Right atrium auricular region (tissue), 2 donors: ENCODE results near the gene CBFA2T3. TPM values are rescaled to one million over a fixed set of nuclear protein-coding genes. Genes with fewer than 3 reads are reported as not detected.

Experiments
- DNase-seq: peaks from one replicate; pipeline ENCODE4 v3.0.0-alpha.2; 2019; ENCODE audit warnings: low spot score
- H3K27ac ChIP-seq, 2 donors: fragments of 200-600 bp; sonication (generic); 1 replicate in 1 of 2; 2 replicates in 1 of 2; pipeline ENCODE4 v1.5.1; 2016 to 2019
- H3K27me3 ChIP-seq, 2 donors: fragments of 200-600 bp; sonication (generic); one replicate each; pipeline versions ENCODE4 v1.5.1 to v1.6.0; 2017 to 2019
- H3K36me3 ChIP-seq: fragments of 200-600 bp; sonication (generic); one replicate; pipeline ENCODE4 v1.5.1; 2016
- H3K4me1 ChIP-seq, 2 donors: fragments of 200-600 bp; sonication (generic); one replicate each; pipeline versions ENCODE4 v1.5.1 to v1.6.0; 2017 to 2019
- H3K4me3 ChIP-seq, 2 donors: fragments of 200-600 bp; sonication (generic); 1 replicate in 1 of 2; 2 replicates in 1 of 2; pipeline ENCODE4 v1.5.1; 2017 to 2019; ENCODE audit warnings: mild to moderate bottlenecking in 1 of 2, moderate library complexity in 1 of 2
- H3K9me3 ChIP-seq, 2 donors: fragments of 200-600 bp; sonication (generic); one replicate each; pipeline ENCODE4 v1.5.1; 2019
- total RNA-seq, 2 donors: library from RNA; depleted of rRNA; stranded (reverse); fragments of >200 nt; gene quantifications; one replicate each; pipeline ENCODE4 v1.1.0, GENCODE V29; 2016
- TF ChIP-seq, protein P1 (sequence below), 2 donors: fragments of 200-600 bp; sonication (generic); IDR thresholded peaks; one replicate each; pipeline ENCODE4 v1.5.1; 2019; ENCODE audit warnings: antibody characterized with exemption in 2 of 2

CBFA2T3 gene
- total RNA-seq, 2 donors from 2014 or later: 1.1 to 2.6 TPM

DNA sequence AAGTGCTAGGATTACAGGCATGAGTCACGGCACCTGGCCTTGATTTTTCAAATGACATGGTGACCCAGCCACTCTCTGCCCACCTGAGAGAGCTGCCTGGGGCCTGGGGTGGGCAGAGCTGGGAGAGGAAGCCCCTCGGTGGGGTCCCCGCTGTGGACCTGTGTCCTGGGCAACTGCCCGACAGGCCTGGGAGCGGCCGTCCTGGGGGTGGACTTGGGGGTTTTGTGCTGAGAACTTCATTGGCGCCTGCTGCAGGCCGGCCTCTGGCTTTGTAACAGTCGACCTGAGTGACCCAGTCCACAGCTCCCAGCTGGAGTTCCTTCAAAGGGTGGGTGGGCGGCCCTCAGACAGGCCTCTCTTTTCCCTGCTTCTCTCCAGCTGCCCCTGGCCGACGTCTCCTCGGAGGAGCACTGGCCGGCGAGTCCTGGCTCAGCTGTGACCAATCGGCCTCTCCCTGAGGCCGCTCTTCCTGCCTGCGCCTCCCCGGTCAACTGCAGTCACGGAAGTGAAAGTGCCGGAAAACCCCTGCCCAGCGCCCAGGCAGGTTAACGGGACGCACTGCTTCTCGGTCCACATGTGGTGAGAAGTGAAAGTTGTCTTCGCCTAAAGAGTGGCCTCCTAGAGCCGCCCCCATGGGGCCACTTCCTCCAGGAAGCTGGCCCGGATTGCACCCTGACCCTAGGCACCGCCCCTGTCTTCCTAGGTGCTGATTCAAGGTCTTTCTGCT lies 5.5 kb downstream of the CBFA2T3 start:
- no peak for DNase-seq
- Histone ChIP-seq H3K4me1 (peaks cover 0 to 3% of the 10 kb centered on the region in 2 donors), H3K27me3 (peaks cover 0 to 9% of the 10 kb centered on the region in 2 donors), H3K9me3 (no peaks in the 10 kb centered on the region), H3K27ac (no peak overlapping the region), H3K36me3 (no peaks in the 10 kb centered on the region), H3K4me3 (no peak overlapping the region)
- TF ChIP-seq, protein P1, sequence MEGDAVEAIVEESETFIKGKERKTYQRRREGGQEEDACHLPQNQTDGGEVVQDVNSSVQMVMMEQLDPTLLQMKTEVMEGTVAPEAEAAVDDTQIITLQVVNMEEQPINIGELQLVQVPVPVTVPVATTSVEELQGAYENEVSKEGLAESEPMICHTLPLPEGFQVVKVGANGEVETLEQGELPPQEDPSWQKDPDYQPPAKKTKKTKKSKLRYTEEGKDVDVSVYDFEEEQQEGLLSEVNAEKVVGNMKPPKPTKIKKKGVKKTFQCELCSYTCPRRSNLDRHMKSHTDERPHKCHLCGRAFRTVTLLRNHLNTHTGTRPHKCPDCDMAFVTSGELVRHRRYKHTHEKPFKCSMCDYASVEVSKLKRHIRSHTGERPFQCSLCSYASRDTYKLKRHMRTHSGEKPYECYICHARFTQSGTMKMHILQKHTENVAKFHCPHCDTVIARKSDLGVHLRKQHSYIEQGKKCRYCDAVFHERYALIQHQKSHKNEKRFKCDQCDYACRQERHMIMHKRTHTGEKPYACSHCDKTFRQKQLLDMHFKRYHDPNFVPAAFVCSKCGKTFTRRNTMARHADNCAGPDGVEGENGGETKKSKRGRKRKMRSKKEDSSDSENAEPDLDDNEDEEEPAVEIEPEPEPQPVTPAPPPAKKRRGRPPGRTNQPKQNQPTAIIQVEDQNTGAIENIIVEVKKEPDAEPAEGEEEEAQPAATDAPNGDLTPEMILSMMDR (IDR thresholded peaks at IDR 0.05): no peak

DNA sequence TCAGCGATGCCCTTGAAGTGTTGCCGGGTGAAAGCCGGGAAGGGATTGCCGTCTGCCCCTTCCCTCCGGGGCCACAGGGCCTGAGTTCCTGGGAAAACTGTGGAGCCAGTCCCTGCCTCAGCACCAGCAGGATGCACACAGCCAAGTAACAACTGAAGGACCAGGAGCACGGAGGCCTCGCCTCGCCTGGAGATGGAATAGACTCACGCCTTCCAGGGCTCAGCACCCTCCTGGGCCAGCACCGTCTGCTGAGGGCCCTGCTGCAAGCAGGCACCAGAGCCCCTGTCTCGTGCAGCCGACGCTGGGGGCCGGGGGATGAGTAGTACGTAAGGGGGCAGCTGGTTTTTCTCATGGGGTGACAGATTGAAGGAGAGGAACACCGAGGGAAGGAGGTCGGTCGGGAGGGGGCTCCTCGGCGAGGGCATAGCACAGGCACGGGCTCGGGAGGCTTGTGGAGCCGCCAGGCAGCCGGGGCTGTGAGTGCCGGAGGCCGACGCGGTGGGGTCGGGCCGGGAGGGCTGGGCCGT lies 6.4 kb downstream of the CBFA2T3 start:
- Histone ChIP-seq H3K9me3 (no peaks in the 10 kb centered on the region), H3K27ac (no peak overlapping the region), H3K36me3 (no peaks in the 10 kb centered on the region), H3K4me1 (no peaks in the 10 kb centered on the region), H3K4me3 (no peak overlapping the region), H3K27me3 (peaks cover 0 to 9% of the 10 kb centered on the region in 2 donors)
- no peak for DNase-seq
- TF ChIP-seq, protein P1 (IDR thresholded peaks at IDR 0.05): no peak

DNA sequence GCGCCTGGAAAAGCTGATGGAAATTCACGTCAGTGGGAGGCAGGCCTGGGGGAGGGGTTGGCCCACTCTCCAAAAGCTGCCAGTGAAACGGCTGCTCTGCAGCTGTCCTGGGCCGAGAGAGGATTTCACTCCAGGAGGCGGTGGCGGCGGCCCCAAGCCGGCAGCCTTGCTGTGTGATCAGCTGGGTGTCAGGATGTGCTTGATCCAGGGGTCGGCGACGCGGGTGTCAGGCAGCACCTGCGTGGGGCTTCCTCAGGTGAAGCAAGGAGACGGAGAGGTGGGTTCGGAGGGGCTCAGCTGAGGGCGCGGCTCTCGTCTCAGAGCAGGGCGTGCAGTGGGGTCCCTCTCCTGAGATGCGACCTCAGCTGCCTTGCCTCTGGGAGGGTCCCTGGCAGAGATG lies 7.0 kb downstream of the CBFA2T3 start:
- H3K4me3 ChIP-seq: no peak overlapping the region
- H3K9me3 ChIP-seq: no peaks in the 10 kb centered on the region
- H3K27ac ChIP-seq: no peak overlapping the region
- H3K4me1 ChIP-seq: no peaks in the 10 kb centered on the region
- TF ChIP-seq, protein P1 (IDR thresholded peaks at IDR 0.05): no peak
- peaks cover 0 to 9% of the 10 kb centered on the region in 2 donors for H3K27me3 ChIP-seq
- no peaks in the 10 kb centered on the region for H3K36me3 ChIP-seq
- no peak for DNase-seq

DNA sequence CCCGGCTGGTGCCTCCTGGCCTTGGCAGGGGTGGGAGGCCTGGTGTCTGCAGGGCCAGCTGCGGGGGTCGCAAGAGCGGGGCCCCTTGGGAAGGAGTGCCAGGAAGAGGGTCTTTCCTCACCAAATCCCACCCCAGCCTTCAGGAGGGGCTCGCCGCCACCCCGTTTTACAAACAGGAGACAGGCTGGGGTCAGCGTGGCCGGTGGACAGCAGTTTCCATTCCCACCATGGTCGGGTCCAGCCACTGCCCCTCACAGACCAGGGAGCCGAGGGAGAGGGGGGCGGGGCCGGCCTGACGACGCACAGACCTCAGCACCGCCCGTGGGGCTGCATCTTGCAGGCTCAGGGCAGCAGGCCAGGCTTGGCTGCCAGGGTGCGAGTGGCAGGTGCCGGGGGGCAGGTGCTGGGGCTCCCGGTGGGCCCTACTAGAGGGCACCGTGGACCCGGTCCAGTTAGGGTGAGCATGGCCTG lies 7.6 kb downstream of the CBFA2T3 start:
- H3K36me3 ChIP-seq: no peaks in the 10 kb centered on the region
- H3K27me3 ChIP-seq: peaks cover 0 to 9% of the 10 kb centered on the region in 2 donors
- H3K27ac ChIP-seq: no peak overlapping the region
- H3K9me3 ChIP-seq: no peaks in the 10 kb centered on the region
- no peaks in the 10 kb centered on the region for H3K4me1 ChIP-seq
- DNase-seq: no peak
- H3K4me3 ChIP-seq: no peak overlapping the region
- TF ChIP-seq, protein P1 (IDR thresholded peaks at IDR 0.05): no peak

- Histone ChIP-seq H3K27me3 (peaks cover 0 to 9% of the 10 kb centered on the region in 2 donors), H3K9me3 (no peaks in the 10 kb centered on the region), H3K4me3 (no peak overlapping the region), H3K36me3 (no peaks in the 10 kb centered on the region), H3K4me1 (no peaks in the 10 kb centered on the region), H3K27ac (no peak overlapping the region)
- TF ChIP-seq, protein P1 (IDR thresholded peaks at IDR 0.05): no peak
- DNase-seq: no peak
Measured at GRCh38 chr16:88968589-88969280, 8.3 kb downstream of the CBFA2T3 start.
